GM12878 (cell line): Measurements from ENCODE around the gene LTBP2. TPM values are rescaled to one million over a fixed set of nuclear protein-coding genes. Genes with fewer than 3 reads are reported as not detected.

Experiments
- ATAC-seq: fragments of 200-7000 bp; cut with Tn5 transposase; 3 replicates; pipeline ENCODE4 v1.9.1; 2020; ENCODE audit warnings: mild to moderate bottlenecking, moderate library complexity
- BruUV-seq: library from RNA; stranded (reverse); fragments of 400-500 nt; replicated peaks from 2 replicates; lab custom pipeline; 2021; lab: Mats Ljungman, UMichigan
- CTCF ChIA-PET: fragments of 300-600 bp; sonication (Branson Sonifier 250); formaldehyde crosslinking; extraction: SDS; loops from one replicate; lab custom pipeline; 2021; ENCODE audit warnings: inconsistent platforms; lab: Yijun Ruan, JAX
- POLR2A ChIA-PET: fragments of 350-600 bp; formaldehyde crosslinking; extraction: SDS; loops from one replicate; lab custom pipeline; 2021; ENCODE audit warnings: inconsistent platforms; lab: Charles Lee
- RAD21 ChIA-PET: fragments of 300-600 bp; sonication (Branson Sonifier 250); formaldehyde crosslinking; loops from one replicate; lab custom pipeline; 2023; ENCODE audit warnings: antibody characterized with exemption; ENCODE audit not compliant: unreplicated experiment; lab: Charles Lee
- SMC1A ChIA-PET: fragments of 300-600 bp; sonication (Branson Sonifier 250); formaldehyde crosslinking; loops from one replicate; lab custom pipeline; 2023; ENCODE audit not compliant: unreplicated experiment, uncharacterized antibody; lab: Charles Lee
- DNase-seq: peaks from one replicate; pipeline ENCODE4 v3.0.0-alpha.2; 2011; ENCODE audit warnings: low read depth, low spot score
- FAIRE-seq: peaks from 3 replicates; lab custom pipeline; 2011; peaks lifted over from hg19 to GRCh38; lab: Jason Lieb, UNC
- H2AFZ ChIP-seq: 2 replicates; pipeline ENCODE4 v1.6.0; 2011; ENCODE audit warnings: low read depth, low read length, control low read depth; ENCODE audit not compliant: control insufficient read depth
- H3K27ac ChIP-seq: 2 replicates; pipeline ENCODE4 v1.5.1; 2011; ENCODE audit warnings: control low read depth; ENCODE audit not compliant: control insufficient read depth, insufficient read depth
- H3K27me3 ChIP-seq, 2 experiments: replicated peaks in 1 of 2; 2 replicates each; pipeline versions ENCODE4 v1.6.0 to v1.6.1; 2011; ENCODE audit warnings: low read length in 1 of 2; ENCODE audit not compliant: control insufficient read depth in 2 of 2, insufficient read depth in 2 of 2
- H3K36me3 ChIP-seq, 2 experiments: 2 replicates each; pipeline ENCODE4 v1.5.1; 2011; ENCODE audit warnings: low read length in 1 of 2; ENCODE audit not compliant: control insufficient read depth in 2 of 2, insufficient read depth in 2 of 2
- H3K4me1 ChIP-seq: 2 replicates; pipeline ENCODE4 v1.6.1; 2011; ENCODE audit warnings: mild to moderate bottlenecking, low read length, moderate library complexity, mixed read lengths; ENCODE audit not compliant: control insufficient read depth, insufficient read depth
- H3K4me2 ChIP-seq: 2 replicates; pipeline ENCODE4 v1.6.0; 2011; ENCODE audit warnings: control low read depth; ENCODE audit not compliant: control insufficient read depth, insufficient read depth
- H3K4me3 ChIP-seq: fragments of 200-600 bp; sonication (generic); 2 replicates; pipeline ENCODE4 v1.5.1; 2016
- H3K79me2 ChIP-seq: 2 replicates; pipeline ENCODE4 v1.6.0; 2011; ENCODE audit warnings: low read length; ENCODE audit not compliant: control insufficient read depth, insufficient read depth
- H3K9ac ChIP-seq: 2 replicates; pipeline ENCODE4 v1.8.0; 2011; ENCODE audit warnings: low read length, control low read depth, mixed read lengths; ENCODE audit not compliant: control insufficient read depth, insufficient read depth
- H3K9me3 ChIP-seq: replicated peaks from 3 replicates; pipeline ENCODE4 v1.5.1; 2011; ENCODE audit warnings: mild to moderate bottlenecking, low read length; ENCODE audit not compliant: control insufficient read depth, insufficient read depth
- H4K20me1 ChIP-seq: 2 replicates; pipeline ENCODE4 v1.6.0; 2011; ENCODE audit not compliant: control insufficient read depth, insufficient read depth
- EP300 ChIP-seq, 2 experiments: fragments of 150-350 bp in 1 of 2; IDR thresholded peaks; 2 replicates each; pipeline ENCODE4 v1.6.1; 2011 to 2012; ENCODE audit warnings: low read depth in 2 of 2, low read length in 2 of 2, borderline replicate concordance in 1 of 2, improper control_type of control experiment in 1 of 2, inconsistent platforms in 1 of 2; ENCODE audit not compliant: control insufficient read depth in 1 of 2
- FOXK2 ChIP-seq: fragments of 450-650 bp; IDR thresholded peaks from 2 replicates; pipeline ENCODE4 v1.6.1; 2017; ENCODE audit warnings: mild to moderate bottlenecking, moderate library complexity
- HCFC1 ChIP-seq: fragments of 150-350 bp; IDR thresholded peaks from 2 replicates; pipeline ENCODE4 v1.6.1; 2014; ENCODE audit warnings: low read length
- HDAC2 ChIP-seq: fragments of 200-600 bp; sonication (generic); IDR thresholded peaks from 2 replicates; pipeline ENCODE4 v1.6.1; 2017
- IRF4 ChIP-seq: IDR thresholded peaks from 2 replicates; pipeline ENCODE4 v1.6.1; 2011; ENCODE audit warnings: low read depth, low read length
- IRF5 ChIP-seq: fragments of 450-650 bp; IDR thresholded peaks from 2 replicates; pipeline ENCODE4 v1.6.1; 2017; ENCODE audit warnings: borderline replicate concordance
- NFXL1 ChIP-seq: fragments of 450-650 bp; IDR thresholded peaks from 2 replicates; pipeline ENCODE4 v1.6.1; 2017; ENCODE audit warnings: antibody characterized with exemption, mild to moderate bottlenecking, borderline replicate concordance
- NR2C2 ChIP-seq: IDR thresholded peaks from 2 replicates; pipeline ENCODE4 v1.6.1; 2011; ENCODE audit warnings: borderline replicate concordance, low read depth; ENCODE audit not compliant: control insufficient read depth, insufficient read length
- RAD21 ChIP-seq: IDR thresholded peaks from 2 replicates; pipeline ENCODE4 v1.6.1; 2011; ENCODE audit warnings: mild to moderate bottlenecking, low read depth, low read length, moderate library complexity; ENCODE audit not compliant: insufficient read depth
- SUZ12 ChIP-seq: fragments of 200-600 bp; sonication (generic); IDR thresholded peaks from one replicate; pipeline ENCODE4 v1.6.1; 2018; ENCODE audit warnings: antibody characterized with exemption, mild to moderate bottlenecking; ENCODE audit not compliant: unreplicated experiment
- USF1 ChIP-seq: IDR thresholded peaks from 2 replicates; pipeline ENCODE4 v1.6.1; 2011; ENCODE audit warnings: borderline replicate concordance, low read depth, mild to moderate bottlenecking, moderate library complexity, mixed read lengths, low read length; ENCODE audit not compliant: insufficient read depth; ENCODE audit errors: extremely low read length
- ZBTB40 ChIP-seq: fragments of 450-650 bp; IDR thresholded peaks from 2 replicates; pipeline ENCODE4 v1.6.1; 2016; ENCODE audit warnings: mild to moderate bottlenecking, moderate library complexity, borderline replicate concordance
- WGBS: methylation state at CpG from one replicate; pipeline ENCODE4 v1.1.6; 2016; ENCODE audit warnings: low lambda C conversion rate; ENCODE audit not compliant: insufficient replicate concordance, insufficient coverage; ENCODE audit errors: missing lambda C conversion rate; 5-methylcytosine and 5-hydroxymethylcytosine counted together
- in situ Hi-C: fragments of 300-500 bp; cut with MboI; formaldehyde crosslinking; loops from 9 replicates; pipeline ENCODE4 v1.14.3; 2018; ENCODE audit warnings: mixed read lengths
- intact Hi-C: fragments of 100-400 bp; cut with micrococcal nuclease; formaldehyde crosslinking; loops from one replicate; pipeline ENCODE4 v1.14.2; 2022; ENCODE audit not compliant: unreplicated experiment
- polyA plus RNA-seq, 11 experiments: library from polyadenylated mRNA; depleted of rRNA in 4 of 11; unstranded in 6 of 11; stranded (reverse) in 5 of 11; fragments of >200 nt; fragmentation: Nextera tagmentation in 4 of 11; fragmentation: Illumina TruSeq in 1 of 11; extraction: Ambion mirVana in 4 of 11; extraction: Trizol in 1 of 11; gene quantifications; 1 replicate in 1 of 11; 2 replicates in 10 of 11; pipeline versions ENCODE4 v1.2.1 to v1.2.3, GENCODE V29; 2011 to 2016; ENCODE audit warnings: inconsistent platforms in 2 of 11, missing spikeins in 2 of 11, low read depth in 1 of 11
- total RNA-seq, 4 experiments: library from RNA; depleted of rRNA in 3 of 4; stranded (reverse); fragments of >200 nt in 3 of 4; fragmentation: Illumina TruSeq in 1 of 4; extraction: Trizol in 1 of 4; gene quantifications; 2 replicates each; pipeline versions ENCODE4 v1.2.1 to v1.2.3, GENCODE V29; 2013 to 2021
- TF ChIP-seq, protein P1 (sequence below): fragments of 150-350 bp; IDR thresholded peaks from 2 replicates; pipeline ENCODE4 v1.6.1; 2016; ENCODE audit warnings: low read depth, low read length

LTBP2 gene
- total and polyA plus RNA-seq, 10 of the 15 experiments (the other 5 are each of a cell fraction or from before 2014, with no cell fraction given): 0.03 to 0.23 (median 0.06) TPM; not detected in 1

DNA sequence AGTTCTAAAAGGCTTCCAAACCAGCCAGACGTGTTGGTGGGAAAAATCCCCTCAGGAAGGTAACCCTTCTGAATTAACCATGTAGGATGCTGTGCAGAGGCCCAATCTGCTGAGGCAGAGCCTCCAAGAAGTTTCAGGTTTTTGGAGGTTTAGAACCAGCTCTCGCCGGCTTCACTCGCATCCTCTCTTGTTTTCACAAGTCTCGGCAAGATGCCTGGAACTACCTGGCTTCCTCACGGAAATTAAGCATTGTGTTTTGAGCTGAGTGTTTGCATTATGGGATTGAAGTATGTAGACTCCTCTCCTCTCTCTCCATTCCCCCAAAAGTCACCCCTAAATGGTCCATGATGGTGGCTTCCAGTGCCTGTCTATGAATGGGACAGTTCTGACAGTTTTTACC is 20.6 kb downstream of the LTBP2 start (continued):
- TF ChIP-seq HCFC1: no peak
- no peak for TF ChIP-seq HDAC2
- TF ChIP-seq NFXL1: no peak
- no peak for TF ChIP-seq SUZ12
- TF ChIP-seq NR2C2: no peak
- TF ChIP-seq ZBTB40: no peak
- no peak for TF ChIP-seq RAD21
- no peak for TF ChIP-seq EP300 (IDR thresholded peaks at IDR 0.05; ENCODE audit: borderline replicate concordance in 1 of 2, control insufficient read depth in 1 of 2, low read depth in 2 of 2, low read length in 2 of 2)

- Histone ChIP-seq H3K4me1 (peaks cover 11% of the 10 kb centered on the region), H3K79me2 (no peaks in the 10 kb centered on the region), H2AFZ (no peak overlapping the region), H3K27me3 (no peaks in the 10 kb centered on the region), H3K9me3 (no peaks in the 10 kb centered on the region), H3K27ac (no peak overlapping the region), H3K9ac (no peak overlapping the region), H3K36me3 (no peaks in the 10 kb centered on the region), H3K4me2 (no peak overlapping the region), H3K4me3 (no peak overlapping the region), H4K20me1 (no peaks in the 10 kb centered on the region)
- ChIA-PET CTCF (no interaction called here), SMC1A (no interaction called here), POLR2A (no interaction called here), RAD21 (no interaction called here)
- DNase-seq (no peak), ATAC-seq (no peak), FAIRE-seq (no peak)
- BruUV-seq: no TSS peak
- intact Hi-C loops: no loop called here
- in situ Hi-C loops: no loop called here
- WGBS: 41% methylated on average over 5 of the region's 5 CpGs
- TF ChIP-seq, protein P1, sequence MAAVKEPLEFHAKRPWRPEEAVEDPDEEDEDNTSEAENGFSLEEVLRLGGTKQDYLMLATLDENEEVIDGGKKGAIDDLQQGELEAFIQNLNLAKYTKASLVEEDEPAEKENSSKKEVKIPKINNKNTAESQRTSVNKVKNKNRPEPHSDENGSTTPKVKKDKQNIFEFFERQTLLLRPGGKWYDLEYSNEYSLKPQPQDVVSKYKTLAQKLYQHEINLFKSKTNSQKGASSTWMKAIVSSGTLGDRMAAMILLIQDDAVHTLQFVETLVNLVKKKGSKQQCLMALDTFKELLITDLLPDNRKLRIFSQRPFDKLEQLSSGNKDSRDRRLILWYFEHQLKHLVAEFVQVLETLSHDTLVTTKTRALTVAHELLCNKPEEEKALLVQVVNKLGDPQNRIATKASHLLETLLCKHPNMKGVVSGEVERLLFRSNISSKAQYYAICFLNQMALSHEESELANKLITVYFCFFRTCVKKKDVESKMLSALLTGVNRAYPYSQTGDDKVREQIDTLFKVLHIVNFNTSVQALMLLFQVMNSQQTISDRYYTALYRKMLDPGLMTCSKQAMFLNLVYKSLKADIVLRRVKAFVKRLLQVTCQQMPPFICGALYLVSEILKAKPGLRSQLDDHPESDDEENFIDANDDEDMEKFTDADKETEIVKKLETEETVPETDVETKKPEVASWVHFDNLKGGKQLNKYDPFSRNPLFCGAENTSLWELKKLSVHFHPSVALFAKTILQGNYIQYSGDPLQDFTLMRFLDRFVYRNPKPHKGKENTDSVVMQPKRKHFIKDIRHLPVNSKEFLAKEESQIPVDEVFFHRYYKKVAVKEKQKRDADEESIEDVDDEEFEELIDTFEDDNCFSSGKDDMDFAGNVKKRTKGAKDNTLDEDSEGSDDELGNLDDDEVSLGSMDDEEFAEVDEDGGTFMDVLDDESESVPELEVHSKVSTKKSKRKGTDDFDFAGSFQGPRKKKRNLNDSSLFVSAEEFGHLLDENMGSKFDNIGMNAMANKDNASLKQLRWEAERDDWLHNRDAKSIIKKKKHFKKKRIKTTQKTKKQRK: no peak
- TF ChIP-seq FOXK2 (no peak), IRF4 (no peak), USF1 (no peak), IRF5 (no peak)
Observed at GRCh38 chr14:74589291-74589879, 22.7 kb downstream of the LTBP2 start.
